ENCODE data around the gene RRAGC.
A peak's percentile ranks its signal among the peaks of the same experiment; 100 is the strongest.

RRAGC gene, protein sequence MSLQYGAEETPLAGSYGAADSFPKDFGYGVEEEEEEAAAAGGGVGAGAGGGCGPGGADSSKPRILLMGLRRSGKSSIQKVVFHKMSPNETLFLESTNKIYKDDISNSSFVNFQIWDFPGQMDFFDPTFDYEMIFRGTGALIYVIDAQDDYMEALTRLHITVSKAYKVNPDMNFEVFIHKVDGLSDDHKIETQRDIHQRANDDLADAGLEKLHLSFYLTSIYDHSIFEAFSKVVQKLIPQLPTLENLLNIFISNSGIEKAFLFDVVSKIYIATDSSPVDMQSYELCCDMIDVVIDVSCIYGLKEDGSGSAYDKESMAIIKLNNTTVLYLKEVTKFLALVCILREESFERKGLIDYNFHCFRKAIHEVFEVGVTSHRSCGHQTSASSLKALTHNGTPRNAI

DNA sequence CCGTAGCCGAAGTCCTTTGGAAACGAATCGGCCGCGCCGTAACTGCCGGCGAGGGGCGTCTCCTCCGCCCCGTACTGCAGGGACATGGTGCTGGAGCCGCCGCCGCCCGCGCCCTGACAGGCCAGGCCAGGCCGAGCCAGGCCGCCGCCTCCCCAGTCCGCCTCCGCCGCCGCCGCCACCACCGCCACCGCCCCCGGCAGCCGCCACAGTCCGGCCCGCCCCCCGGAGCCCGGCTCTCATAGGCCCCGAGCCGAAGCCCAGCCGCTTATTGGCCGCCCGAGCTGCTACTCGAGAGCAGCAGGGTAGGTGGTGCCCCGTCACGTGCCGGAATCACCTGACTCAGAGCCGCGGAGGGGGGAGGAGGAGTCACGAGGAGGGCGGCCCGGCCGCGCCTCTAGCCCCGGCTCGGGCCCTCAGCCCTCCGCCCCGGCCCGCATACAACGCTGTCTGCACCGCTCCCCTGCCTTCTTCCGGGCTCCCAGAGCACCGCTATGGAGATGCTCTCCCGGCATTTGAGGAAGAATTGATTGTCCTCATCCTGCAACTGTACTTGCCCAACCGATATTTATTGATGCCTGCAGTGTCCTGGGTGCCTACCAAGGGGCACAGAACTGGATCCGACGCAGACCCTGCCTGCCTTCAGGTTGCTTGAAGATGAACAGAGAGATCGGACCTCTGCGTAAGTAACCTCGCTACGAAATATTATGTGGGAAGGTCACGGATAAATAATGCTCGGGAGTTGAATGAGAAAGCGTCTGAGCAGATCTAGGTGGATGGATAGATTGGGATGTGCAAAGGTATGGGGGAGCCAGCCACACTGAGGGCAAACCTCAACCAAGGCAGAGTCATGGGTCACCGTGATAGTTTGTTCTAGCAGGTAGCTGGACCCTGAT is at the start of gene RRAGC:
TSS of gene RRAGC (minus strand) at position 212 of the 893 bp plus-strand sequence. CDS start at position 86, 126 bp downstream.
- peak within 1 kb of the TSS; percentile 77 for H3K4me3 ChIP-seq (ENCODE audit: low read depth, low read length)
- TF ChIP-seq, protein P1, sequence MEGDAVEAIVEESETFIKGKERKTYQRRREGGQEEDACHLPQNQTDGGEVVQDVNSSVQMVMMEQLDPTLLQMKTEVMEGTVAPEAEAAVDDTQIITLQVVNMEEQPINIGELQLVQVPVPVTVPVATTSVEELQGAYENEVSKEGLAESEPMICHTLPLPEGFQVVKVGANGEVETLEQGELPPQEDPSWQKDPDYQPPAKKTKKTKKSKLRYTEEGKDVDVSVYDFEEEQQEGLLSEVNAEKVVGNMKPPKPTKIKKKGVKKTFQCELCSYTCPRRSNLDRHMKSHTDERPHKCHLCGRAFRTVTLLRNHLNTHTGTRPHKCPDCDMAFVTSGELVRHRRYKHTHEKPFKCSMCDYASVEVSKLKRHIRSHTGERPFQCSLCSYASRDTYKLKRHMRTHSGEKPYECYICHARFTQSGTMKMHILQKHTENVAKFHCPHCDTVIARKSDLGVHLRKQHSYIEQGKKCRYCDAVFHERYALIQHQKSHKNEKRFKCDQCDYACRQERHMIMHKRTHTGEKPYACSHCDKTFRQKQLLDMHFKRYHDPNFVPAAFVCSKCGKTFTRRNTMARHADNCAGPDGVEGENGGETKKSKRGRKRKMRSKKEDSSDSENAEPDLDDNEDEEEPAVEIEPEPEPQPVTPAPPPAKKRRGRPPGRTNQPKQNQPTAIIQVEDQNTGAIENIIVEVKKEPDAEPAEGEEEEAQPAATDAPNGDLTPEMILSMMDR (IDR thresholded peaks at IDR 0.05; ENCODE audit: borderline replicate concordance, insufficient read depth, low read depth, low read length), result no peak

DNA sequence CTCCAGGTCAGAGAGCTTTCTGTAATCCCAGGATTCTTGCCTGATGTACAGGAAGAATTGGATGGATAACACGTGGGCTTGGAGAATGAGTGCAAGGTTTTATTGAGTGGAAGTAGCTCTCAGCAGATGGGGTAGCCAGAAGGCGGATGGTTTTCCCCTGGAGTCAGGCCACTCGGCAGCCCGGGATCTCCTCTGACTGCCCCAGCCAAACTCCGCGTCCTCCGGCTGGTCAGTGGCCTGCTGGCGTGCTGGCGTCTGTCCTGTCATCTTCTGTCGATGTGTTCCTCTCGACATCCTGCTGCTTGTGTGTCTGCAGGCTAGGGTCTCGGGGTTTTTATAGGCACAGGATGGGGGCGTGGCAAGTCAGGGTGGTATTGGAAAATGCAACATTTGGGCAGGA is 49.2 kb upstream of the RRAGC start:
- TF ChIP-seq, protein P1 (IDR thresholded peaks at IDR 0.05; ENCODE audit: borderline replicate concordance, insufficient read depth, low read depth, low read length), result no peak
- H3K4me3 ChIP-seq (ENCODE audit: low read depth, low read length), result no peak overlapping the region

DNA sequence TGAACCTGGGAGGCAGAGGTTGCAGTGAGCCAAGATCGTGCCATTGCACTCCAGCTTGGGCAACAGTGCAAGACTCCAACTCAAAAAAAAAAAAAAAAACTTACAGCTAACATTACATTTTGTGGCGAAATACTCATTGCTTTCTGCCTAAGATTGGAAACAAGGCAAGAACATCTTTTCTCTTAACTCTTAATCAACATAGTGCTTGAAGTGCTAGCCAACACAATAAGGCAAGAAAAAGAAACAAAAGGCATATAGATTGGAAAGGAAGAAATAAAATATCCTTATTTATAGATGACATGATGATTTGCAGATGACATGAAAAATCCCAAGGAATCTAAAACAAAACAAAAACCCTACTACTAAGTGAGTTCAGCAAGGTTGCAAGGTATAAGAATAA is 46.4 kb upstream of the RRAGC start:
- TF ChIP-seq, protein P1 (IDR thresholded peaks at IDR 0.05; ENCODE audit: borderline replicate concordance, insufficient read depth, low read depth, low read length), result no peak

DNA sequence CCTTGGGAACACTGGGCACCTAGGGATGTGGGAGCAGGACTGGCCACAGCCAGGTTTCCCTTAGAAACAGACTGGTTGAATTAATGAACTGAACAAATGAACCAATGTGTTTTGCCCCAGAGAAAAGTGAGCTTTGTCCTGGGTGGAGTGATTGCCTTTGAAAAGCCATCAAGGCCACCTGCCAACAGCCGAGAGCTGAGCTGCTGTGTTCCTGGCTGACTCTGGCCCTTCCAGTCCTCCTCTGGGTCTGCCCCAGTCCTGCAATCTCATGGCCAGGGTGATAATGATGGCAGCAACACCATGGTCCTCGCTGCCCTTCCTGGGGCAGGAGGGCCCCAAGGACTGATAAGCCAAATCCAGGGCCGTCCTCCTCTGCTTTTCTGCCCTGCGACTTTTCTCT is 40.0 kb upstream of the RRAGC start:
- no peak overlapping the region for H3K4me3 ChIP-seq (ENCODE audit: low read depth, low read length)
- TF ChIP-seq, protein P1 (IDR thresholded peaks at IDR 0.05; ENCODE audit: borderline replicate concordance, insufficient read depth, low read depth, low read length), result no peak

More for the DNA sequence above, 46.4 kb upstream of the RRAGC start:
- no peak overlapping the region for H3K4me3 ChIP-seq (ENCODE audit: low read depth, low read length)

DNA sequence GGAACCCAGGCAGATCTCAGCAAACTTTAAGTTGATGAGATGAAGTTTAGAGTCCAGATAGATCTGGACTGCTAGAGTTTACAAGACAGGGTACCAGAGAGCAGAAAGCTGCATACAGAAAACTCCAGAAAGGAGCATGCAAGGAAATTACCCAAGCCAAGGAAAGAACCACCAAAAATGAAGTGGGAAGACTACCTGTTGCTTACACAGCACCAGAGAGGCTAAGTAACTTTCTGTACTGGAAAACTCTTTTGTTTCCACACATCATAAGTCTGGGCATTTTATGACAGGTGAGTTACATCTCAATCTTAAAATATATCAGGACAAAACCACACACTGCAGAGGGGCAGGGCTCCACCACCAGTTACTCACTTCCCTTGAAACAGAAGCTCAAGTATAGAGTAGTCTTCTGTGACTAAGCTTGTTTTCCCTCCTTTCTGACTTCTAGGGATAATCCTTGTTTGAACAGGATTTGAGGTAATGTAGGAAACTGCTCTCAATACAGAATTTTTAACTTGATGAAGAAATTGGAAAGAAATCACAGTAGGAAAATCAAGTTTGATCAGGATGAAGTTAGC is 39.2 kb upstream of the RRAGC start:
- H3K4me3 ChIP-seq (ENCODE audit: low read depth, low read length), result no peak overlapping the region
- TF ChIP-seq, protein P1 (IDR thresholded peaks at IDR 0.05; ENCODE audit: borderline replicate concordance, insufficient read depth, low read depth, low read length), result no peak

DNA sequence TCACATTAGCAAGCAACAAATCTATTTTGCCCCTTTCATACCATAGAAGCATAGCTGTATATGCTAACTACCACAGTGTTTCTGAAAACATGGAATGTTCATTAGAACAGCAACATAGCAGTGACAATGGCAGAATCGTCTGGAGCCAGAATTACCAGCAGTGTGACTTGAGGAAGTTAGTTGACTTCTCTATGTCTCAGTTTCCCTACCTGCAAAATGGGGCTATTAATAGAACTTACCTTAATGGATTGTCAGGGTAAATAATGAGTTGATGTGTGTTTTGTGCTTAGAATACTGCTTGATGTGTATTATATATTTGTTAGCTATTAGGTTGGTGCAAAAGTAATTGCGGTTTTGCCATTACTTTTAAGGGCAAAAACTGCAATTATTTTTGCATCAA is 36.6 kb upstream of the RRAGC start:
- no peak overlapping the region for H3K4me3 ChIP-seq (ENCODE audit: low read depth, low read length)
- TF ChIP-seq, protein P1 (IDR thresholded peaks at IDR 0.05; ENCODE audit: borderline replicate concordance, insufficient read depth, low read depth, low read length), result no peak
